Fibroblast of skin of abdomen (primary cell): ENCODE measurements around the gene ATAD2B.

Experiments
- DNase-seq: peaks from one replicate; pipeline ENCODE4 v3.0.0-alpha.2; 2013

ATAD2B gene

DNA sequence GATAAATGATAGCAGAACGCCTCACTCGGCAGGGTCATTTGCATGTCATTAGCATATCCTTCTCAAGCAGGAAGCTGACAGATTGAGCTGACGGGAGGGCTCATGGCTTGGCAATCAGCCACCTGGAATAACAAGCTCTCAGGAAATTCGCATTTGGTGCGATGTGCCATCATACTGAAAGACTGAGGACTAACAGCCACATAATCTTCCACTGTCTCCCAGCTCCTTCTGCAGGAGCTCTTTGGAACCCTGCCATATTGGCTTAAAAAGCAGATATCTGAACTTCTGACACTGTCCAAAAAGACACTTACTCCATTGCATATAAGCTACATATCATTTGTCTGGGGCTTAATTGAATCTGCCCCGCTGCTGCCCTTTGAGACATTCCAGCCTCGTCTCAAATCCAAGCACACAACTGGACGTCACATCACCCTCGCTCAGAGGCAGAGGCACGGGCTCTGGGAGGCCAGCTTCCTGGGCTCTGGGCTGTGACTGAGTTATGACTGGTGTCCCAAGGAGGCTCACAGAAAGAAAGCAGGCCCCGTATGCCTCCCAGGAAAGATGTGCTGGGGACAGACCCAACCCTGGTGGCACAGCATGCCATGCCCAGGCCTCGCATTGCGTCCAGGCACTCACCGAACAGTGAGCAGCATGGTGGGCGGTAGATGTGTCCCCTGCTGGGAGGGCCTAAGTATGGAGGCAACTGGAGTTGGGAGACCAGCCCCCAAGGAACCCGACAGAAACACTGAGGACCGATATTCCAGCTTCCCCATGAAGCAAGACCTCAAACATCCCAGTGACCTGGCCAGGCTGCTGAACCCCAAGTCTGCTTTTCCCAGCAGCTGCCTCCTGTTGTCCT is 228.0 kb downstream of the ATAD2B start:
- DNase-seq = peak; percentile 42
